Mesendoderm (in vitro differentiated cells): Measurements from ENCODE around the gene LNP1.

ENCODE experiments used
- DNase-seq: peaks from one replicate; pipeline ENCODE4 v3.0.0; 2013
- H2AK5ac ChIP-seq: 2 replicates; pipeline ENCODE4 v1.6.1; 2013; ENCODE audit warnings: low read length, inconsistent platforms
- H2BK120ac ChIP-seq: 2 replicates; pipeline ENCODE4 v1.6.1; 2013; ENCODE audit warnings: low read depth, mild to moderate bottlenecking, low read length, moderate library complexity, mixed read lengths
- H2BK15ac ChIP-seq: replicated peaks from 2 replicates; pipeline ENCODE4 v1.6.1; 2013; ENCODE audit warnings: low read depth, mild to moderate bottlenecking, moderate library complexity
- H2BK5ac ChIP-seq: 2 replicates; pipeline ENCODE4 v1.6.1; 2013; ENCODE audit warnings: low read length, inconsistent platforms
- H3K18ac ChIP-seq: 2 replicates; pipeline ENCODE4 v1.6.1; 2013; ENCODE audit warnings: mild to moderate bottlenecking, low read length, mixed read lengths
- H3K23ac ChIP-seq: one replicate; pipeline ENCODE4 v1.6.1; 2013; ENCODE audit warnings: low read length
- H3K27ac ChIP-seq: 2 replicates; pipeline ENCODE4 v1.5.1; 2013; ENCODE audit warnings: low read depth, mild to moderate bottlenecking, inconsistent platforms, low read length, moderate library complexity
- H3K27me3 ChIP-seq: 2 replicates; pipeline ENCODE4 v1.6.1; 2013; ENCODE audit warnings: low read length, control low read depth, mild to moderate bottlenecking, inconsistent platforms; ENCODE audit not compliant: insufficient read depth, poor library complexity
- H3K36me3 ChIP-seq: 2 replicates; pipeline ENCODE4 v1.6.1; 2013; ENCODE audit warnings: low read length, inconsistent platforms; ENCODE audit not compliant: control insufficient read depth, insufficient read depth
- H3K4ac ChIP-seq: one replicate; pipeline ENCODE4 v1.6.1; 2013; ENCODE audit warnings: low read depth, mild to moderate bottlenecking, low read length, moderate library complexity
- H3K4me1 ChIP-seq: 2 replicates; pipeline ENCODE4 v1.6.1; 2013; ENCODE audit warnings: low read depth, low read length, inconsistent platforms; ENCODE audit not compliant: control insufficient read depth
- H3K4me2 ChIP-seq: 2 replicates; pipeline ENCODE4 v1.6.1; 2013; ENCODE audit warnings: low read length
- H3K4me3 ChIP-seq: 2 replicates; pipeline ENCODE4 v1.5.1; 2013; ENCODE audit warnings: mild to moderate bottlenecking, low read length
- H3K56ac ChIP-seq: one replicate; pipeline ENCODE4 v1.6.1; 2013; ENCODE audit warnings: low read length
- H3K79me1 ChIP-seq: 2 replicates; pipeline ENCODE4 v1.6.1; 2013; ENCODE audit warnings: low read length, inconsistent platforms
- H3K79me2 ChIP-seq: 2 replicates; pipeline ENCODE4 v1.6.1; 2013; ENCODE audit warnings: mild to moderate bottlenecking, low read length; ENCODE audit not compliant: control insufficient read depth, insufficient read depth
- H3K9ac ChIP-seq: 2 replicates; pipeline ENCODE4 v1.6.1; 2013; ENCODE audit warnings: low read length, inconsistent platforms
- H4K5ac ChIP-seq: one replicate; pipeline ENCODE4 v1.6.1; 2013; ENCODE audit warnings: low read length
- H4K8ac ChIP-seq: one replicate; pipeline ENCODE4 v1.6.1; 2013; ENCODE audit warnings: low read depth, mild to moderate bottlenecking, control low read depth, low read length, moderate library complexity
- WGBS: extraction: QIAGEN DNeasy Blood & Tissue Kit; methylation state at CpG from one replicate; pipeline ENCODE4 v1.1.7; 2013; ENCODE audit warnings: low lambda C conversion rate, missing lambda C conversion rate; ENCODE audit not compliant: insufficient coverage; ENCODE audit errors: extremely low coverage; 5-methylcytosine and 5-hydroxymethylcytosine counted together

Gene LNP1

GRCh38 chr3:100500320-100500880 lies 99.1 kb downstream of the LNP1 start:
- no peak overlapping the region for H2BK120ac ChIP-seq

GRCh38 chr3:100503448-100503847 lies 102.1 kb downstream of the LNP1 start:
- Histone ChIP-seq H3K18ac (no peak overlapping the region), H2BK5ac (no peak overlapping the region), H4K8ac (no peak overlapping the region), H4K5ac (no peak overlapping the region), H3K4me2 (no peak overlapping the region), H3K23ac (no peak overlapping the region), H3K9ac (no peak overlapping the region), H3K79me1 (no peaks in the 10 kb centered on the region), H3K56ac (no peak overlapping the region), H2AK5ac (no peak overlapping the region), H2BK120ac (no peak overlapping the region), H3K4me1 (no peaks in the 10 kb centered on the region), H3K27ac (no peak overlapping the region), H3K36me3 (no peaks in the 10 kb centered on the region), H3K79me2 (no peaks in the 10 kb centered on the region), H2BK15ac (no peak overlapping the region), H3K4ac (no peak overlapping the region), H3K4me3 (no peak overlapping the region), H3K27me3 (no peaks in the 10 kb centered on the region)
- DNase-seq: no peak
- no CpG with 5 or more reads among the region's 1 CpG for WGBS

More at GRCh38 chr3:100500320-100500880, 99.1 kb downstream of the LNP1 start:
- H3K18ac ChIP-seq: no peak overlapping the region
- H3K4me1 ChIP-seq: no peaks in the 10 kb centered on the region
- peak; percentile 26 for DNase-seq
- H3K23ac ChIP-seq: no peak overlapping the region
- H2AK5ac ChIP-seq: no peak overlapping the region
- no peak overlapping the region for H3K4me3 ChIP-seq
- H3K27me3 ChIP-seq: no peaks in the 10 kb centered on the region
- no peaks in the 10 kb centered on the region for H3K36me3 ChIP-seq
- H3K56ac ChIP-seq: no peak overlapping the region
- no peak overlapping the region for H3K9ac ChIP-seq
- no peak overlapping the region for H3K27ac ChIP-seq
- no peaks in the 10 kb centered on the region for H3K79me1 ChIP-seq
- H4K5ac ChIP-seq: no peak overlapping the region
- no peak overlapping the region for H3K4me2 ChIP-seq
- no CpG with 5 or more reads among the region's 8 CpGs for WGBS
- H2BK15ac ChIP-seq: no peak overlapping the region
- no peak overlapping the region for H2BK5ac ChIP-seq
- no peak overlapping the region for H3K4ac ChIP-seq
- no peak overlapping the region for H4K8ac ChIP-seq
- no peaks in the 10 kb centered on the region for H3K79me2 ChIP-seq
